Stimulated activated CD8-positive, alpha-beta memory T cell treated with anti-CD3 and anti-CD28 coated beads, Interleukin-4, amount 100 ng/mL, for 4 hours (primary cell): ENCODE results near the gene SNX12.

ENCODE experiments used
- DNase-seq, 2 donors: peaks; one replicate each; pipeline ENCODE4 v3.0.0-alpha.2; 2020; ENCODE audit warnings: low read depth in 2 of 2, low spot score in 1 of 2

The SNX12 gene

DNA sequence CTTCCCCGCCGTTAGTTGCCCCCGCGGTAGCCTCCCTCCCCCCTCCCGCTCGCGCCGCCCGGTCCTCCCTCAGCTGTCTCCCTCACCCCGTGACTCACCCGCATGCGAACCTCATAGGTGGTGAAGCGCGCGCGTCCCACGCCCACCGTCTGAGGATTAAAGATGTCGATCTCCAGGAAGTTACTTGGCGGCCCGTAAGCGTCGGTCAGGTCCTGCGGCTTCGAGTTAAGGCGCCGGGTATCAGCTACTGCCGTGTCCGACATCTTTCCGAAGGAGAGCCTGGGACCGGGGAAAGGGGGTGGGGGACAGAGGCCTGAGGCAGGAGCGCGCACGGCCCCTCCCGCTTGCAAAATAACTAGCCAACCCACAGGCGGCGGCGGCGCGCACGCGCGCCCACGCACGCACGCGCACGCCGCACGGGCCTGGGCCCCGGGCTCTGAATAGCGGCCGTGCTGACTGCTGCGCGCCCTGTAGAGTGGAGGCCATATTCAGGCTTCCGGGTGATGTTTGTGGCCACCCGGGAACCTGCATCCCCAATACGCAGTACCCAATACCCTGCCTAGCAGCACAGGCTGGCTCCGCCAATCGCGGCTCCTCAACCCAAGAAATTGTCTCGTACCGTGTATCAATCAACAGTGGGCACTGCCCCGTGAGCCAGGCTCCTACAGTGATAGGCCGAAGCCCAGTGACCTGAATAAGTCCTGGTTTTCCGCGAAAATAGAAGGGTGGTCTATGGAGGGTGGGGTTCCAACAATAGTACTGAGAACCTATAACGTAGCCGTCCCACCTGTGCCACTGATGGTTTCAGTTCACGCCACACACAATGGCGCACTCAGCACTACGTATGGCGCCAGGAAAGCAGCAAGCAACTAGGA is at the start of gene SNX12:
Gene SNX12 (minus strand): TSS at position 291 of the 875 bp plus-strand sequence. CDS start 28 bp downstream, at position 263.
- peak; percentile 64 to 78 for DNase-seq

DNA sequence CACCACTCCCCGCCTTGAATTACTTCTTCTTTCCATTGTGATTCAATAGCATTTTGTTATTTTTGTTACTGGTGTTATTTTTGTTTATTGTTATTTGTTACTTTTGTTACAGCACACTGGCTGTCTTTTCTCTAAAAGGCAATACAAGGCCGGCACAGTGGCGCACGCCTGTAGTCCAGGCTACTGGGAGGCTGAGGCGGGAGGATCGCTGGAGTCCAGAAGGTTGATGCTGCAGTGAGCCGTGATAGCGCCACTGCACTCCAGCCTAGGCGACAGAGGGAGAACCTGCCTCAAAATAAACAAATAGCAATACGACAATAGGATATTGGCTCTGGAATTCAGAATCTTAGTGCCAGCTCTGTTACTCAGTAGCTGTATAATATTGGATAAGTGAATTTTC is 49.2 kb upstream of the SNX12 start:
- no peak for DNase-seq

GRCh38 chrX:71111921-71112431 is 43.8 kb upstream of the SNX12 start:
- DNase-seq = no peak

DNA sequence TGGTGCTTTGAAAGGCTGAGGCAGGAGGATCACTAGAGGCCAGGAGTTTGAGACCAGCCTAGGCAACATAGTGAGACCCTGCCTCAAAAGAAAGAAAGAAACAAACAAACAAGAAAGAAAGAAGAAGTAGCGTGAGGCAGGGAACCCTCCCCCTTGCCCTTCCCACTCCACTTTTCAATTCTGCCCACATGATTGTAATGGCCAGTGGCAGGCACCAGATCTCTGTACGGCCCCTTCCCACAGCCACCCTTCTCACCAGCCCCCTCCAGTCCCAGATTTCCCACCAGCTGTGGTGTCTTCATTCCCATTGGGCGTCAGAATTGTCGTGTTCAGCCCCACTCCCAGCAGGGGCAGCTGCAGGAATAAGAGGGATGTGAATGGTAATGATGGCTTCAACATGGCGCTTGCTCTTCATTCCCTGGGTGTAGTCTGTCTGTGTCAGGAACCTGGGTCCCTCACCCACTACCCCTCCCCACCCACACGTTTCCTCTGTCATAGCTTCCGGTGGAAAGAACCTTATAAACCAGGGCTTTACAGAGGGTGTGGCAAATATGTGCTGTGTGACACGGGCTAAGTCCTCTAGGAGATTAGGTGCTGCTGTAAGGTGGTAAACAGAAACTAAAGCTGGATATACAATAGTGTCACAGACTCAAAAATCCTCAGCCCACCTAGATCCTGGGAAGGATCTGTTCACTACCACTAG is 43.2 kb upstream of the SNX12 start, which contains the start of gene IL2RG:
Gene IL2RG (minus strand): TSS at position 437 of the 703 bp plus-strand sequence. CDS start 38 bp downstream, at position 399.
- DNase-seq = peak; percentile 54 to 70

DNA sequence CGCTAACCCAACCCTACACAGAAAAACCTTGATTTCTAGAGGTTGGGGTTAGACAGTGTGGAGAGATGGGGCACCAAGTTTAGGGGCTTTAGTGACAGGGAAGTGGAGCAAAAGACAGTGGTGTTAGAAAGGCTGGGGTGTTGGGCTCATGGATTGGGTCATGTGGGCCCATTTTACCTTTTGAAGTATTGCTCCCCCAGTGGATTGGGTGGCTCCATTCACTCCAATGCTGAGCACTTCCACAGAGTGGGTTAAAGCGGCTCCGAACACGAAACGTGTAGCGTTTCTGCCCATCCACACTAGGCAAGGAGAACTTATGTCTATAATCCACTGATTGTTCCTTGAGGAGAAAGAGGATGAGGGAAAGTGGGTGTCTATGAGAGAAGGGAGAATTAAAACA is 40.9 kb upstream of the SNX12 start:
- no peak for DNase-seq

DNA sequence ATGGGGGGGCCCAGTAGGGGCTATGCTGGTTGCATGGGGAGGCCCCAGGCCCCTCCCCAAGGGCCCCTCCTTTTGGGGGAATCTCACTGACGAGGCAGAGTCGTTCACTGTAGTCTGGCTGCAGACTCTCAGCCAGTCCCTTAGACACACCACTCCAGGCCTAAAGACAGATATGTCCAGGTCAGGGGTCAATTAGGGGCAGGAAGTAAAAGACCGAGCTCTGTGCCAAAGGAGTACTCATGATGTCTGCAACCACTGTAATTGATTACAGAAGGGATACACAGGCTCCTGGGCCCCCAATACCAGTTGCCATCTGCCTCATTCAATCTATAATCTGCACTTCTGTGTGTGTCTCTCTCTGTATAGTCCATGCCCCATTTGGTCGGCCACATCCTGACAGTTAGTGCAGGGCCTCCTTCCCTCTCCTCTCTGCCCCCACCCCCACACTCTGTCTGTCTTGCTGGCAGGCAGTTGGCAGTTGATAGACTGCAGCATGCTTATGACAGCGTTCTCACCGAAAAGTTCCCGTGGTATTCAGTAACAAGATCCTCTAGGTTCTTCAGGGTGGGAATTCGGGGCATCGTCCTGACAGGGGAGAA is 39.7 kb upstream of the SNX12 start:
- no peak for DNase-seq

DNA sequence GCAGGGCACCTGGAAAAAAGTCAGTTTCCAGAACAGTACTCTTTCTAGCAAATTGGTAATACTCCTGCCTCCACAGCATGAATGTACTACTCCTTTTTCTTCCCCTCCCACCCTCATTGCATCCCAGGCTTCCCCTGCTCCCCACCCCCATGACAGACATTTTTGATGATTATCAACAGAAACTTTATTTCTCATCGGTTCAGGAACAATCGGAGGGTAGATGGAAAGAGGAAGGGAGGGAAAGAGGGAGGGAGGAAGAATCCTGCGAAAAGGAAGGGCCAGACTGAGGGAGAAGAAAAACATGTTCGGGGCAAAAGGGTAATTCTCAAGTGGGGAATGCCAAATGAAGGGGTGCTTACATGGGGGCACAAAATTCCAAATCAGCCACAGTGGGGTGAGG is 39.1 kb upstream of the SNX12 start:
- no peak for DNase-seq

GRCh38 chrX:71106427-71106826 is 38.3 kb upstream of the SNX12 start, which contains the start of gene CXorf65:
Gene CXorf65 (minus strand): TSS chrX:71106740. CDS start chrX:71106556, 184 bp downstream.
- DNase-seq = no peak

GRCh38 chrX:71105628-71106027 is 37.5 kb upstream of the SNX12 start:
- no peak for DNase-seq

DNA sequence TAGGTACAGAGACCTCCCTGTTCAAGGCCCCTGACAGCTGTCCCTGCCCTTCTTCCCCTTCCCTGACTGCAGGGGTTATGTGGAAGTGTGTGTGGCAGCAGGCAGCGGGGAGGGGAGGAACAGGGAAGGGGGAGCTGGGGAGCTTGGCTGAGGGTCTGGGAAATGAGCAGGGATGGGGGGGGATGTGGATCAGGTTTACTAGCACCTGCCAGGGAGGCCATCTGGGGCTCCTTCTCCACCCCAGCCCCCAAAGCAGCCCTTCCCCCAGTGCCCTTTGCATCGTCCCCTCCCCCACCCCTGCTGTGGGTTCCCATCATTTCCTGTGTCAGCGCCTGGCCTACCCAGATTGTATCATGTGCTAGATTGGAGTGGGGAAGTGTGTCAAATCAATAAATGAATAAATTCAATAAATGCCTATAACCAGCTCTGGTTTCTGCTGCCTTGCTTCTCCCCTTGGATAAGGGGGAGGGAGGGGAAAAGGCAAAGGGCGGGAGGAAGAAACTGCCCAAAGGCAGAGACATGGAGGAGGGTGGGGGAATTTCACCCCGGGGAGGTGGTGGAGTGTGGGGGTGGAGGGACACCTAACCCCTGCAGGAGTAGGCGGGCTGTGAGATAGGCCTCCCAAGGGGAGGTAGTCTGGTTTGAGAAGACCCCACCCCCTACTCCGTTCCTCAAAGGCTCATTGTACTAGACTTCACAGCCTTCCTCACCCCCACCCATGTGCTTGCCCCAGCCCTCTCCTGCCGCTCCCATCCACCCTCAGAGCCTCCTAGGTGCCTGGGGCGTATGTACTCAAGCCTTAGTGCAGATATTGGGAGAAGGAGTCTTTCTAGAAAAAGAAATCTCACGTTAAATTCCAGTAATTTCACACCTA is 35.2 kb upstream of the SNX12 start:
- DNase-seq = peak in 1 of 2 donors; percentile 47

GRCh38 chrX:71102292-71102691 is 34.2 kb upstream of the SNX12 start:
- no peak for DNase-seq

GRCh38 chrX:71100581-71101505 is 32.7 kb upstream of the SNX12 start:
- DNase-seq = no peak

- DNase-seq = no peak
Measured at GRCh38 chrX:71099736-71100135, 31.6 kb upstream of the SNX12 start.

DNA sequence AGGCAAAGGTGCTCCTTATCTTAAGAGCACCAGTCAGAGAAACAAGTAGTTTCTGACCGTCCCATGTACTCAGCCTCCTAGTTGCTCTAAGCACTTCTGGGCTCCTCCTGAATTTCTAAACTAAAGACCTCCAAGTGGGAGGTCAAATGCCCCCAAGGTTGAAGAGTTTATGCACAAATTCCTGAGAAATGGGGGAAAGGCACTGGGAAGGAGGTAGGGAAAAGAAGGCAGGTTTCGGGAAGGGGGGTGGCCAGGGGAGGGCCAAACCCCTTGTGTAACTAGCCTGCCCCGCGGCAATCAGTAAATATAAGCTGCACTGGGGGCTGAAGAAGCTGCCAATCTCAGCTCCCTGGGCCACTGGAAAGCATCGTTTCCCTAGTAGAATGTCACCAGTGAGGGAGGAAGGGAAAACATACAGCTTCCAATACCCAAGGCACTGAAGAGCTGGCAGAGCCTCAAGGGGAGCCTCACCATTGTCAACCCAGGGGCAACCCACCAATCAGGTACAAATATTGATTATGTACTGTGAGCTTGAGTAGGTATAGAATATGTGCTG is 30.9 kb upstream of the SNX12 start:
- no peak for DNase-seq

- DNase-seq = peak; percentile 43 to 63
Measured at GRCh38 chrX:71098302-71098701, 30.2 kb upstream of the SNX12 start.

DNA sequence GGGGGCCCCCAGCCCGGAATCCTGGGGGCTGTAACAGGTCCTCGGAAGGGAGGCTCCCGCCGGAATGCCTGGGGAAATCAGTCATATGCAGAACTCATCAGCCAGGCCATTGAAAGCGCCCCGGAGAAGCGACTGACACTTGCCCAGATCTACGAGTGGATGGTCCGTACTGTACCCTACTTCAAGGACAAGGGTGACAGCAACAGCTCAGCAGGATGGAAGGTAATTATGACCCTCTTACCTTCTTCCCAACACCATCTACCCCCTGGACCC is 28.6 kb upstream of the SNX12 start:
- DNase-seq = no peak

DNA sequence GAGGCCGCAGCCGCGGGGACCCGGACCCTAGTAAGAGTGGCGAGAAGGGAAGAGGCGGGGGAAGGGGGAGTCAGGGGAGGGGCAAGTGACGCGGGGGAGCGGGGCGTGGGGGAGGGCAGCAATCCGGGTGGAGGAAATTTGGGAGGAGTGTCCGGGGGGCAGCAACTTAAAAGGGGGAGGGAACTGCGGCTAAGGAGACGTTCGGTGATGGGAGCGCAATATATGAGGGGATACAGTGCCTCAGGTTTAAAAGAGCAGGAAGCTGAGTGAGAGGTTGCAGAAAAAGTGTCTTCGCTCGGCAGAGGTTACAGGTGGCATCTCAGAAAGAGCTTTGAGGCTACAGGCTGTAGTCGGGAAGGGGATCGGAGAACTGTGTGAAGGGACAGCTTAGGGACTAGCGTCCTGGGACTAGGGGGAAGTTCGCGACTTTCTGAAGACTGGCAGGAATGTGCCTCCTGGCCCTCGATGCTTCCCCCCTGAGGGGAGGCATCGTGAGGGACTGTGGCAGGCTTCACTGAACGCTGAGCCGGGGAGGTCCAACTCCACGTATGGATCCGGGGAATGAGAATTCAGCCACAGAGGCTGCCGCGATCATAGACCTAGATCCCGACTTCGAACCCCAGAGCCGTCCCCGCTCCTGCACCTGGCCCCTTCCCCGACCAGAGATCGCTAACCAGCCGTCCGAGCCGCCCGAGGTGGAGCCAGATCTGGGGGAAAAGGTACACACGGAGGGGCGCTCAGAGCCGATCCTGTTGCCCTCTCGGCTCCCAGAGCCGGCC is 28.0 kb upstream of the SNX12 start:
- DNase-seq = no peak

DNA sequence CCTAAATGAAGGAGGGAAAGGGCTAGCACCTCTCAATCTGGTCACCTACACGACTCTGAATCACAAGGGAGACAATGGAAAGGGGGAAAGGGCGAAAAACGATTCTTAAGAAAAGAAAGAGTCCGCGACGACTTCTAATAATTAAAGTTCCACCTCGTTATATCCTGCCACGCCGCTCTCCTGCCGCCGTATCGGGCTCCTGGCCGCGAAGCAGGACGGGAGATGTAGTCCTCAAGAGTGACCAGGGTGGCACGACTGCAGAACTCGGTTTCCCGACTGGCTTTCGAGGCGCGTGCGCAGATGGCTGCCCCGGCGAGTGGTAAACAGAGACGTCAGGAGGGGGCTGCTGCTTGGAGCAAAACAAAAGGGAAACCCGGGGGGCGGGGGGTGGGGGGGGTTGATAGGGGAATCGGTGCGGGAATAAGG is 27.4 kb upstream of the SNX12 start, which contains the start of gene FOXO4:
Gene FOXO4 (plus strand): TSS at position 297 of the 426 bp plus-strand sequence. CDS start 678 bp downstream, outside the sequence.
- peak; percentile 73 to 79 for DNase-seq
